Common myeloid progenitor, CD34-positive (primary cell): Measurements from ENCODE around the gene COL4A3.
A peak's percentile ranks its signal among the peaks of the same experiment; 100 is the strongest.

ENCODE experiments used
- CTCF ChIA-PET: fragments of 350-600 bp; sonication (Branson Sonifier 250); formaldehyde crosslinking; loops from one replicate; lab custom pipeline; 2021; ENCODE audit warnings: antibody characterized with exemption; lab: Charles Lee
- POLR2A ChIA-PET: fragments of 350-600 bp; sonication (Branson Sonifier 250); formaldehyde crosslinking; loops from one replicate; lab custom pipeline; 2021; ENCODE audit warnings: antibody characterized with exemption; lab: Charles Lee
- DNase-seq, 3 donors: peaks; one replicate each; pipeline versions ENCODE4 v3.0.0 to v3.0.0-alpha.2; 2013
- H3K27ac ChIP-seq, 2 experiments: 1 replicate in 1 of 2; 2 replicates in 1 of 2; pipeline ENCODE4 v1.7.0; 2013; ENCODE audit warnings: inconsistent platforms in 2 of 2, low read length in 2 of 2, mild to moderate bottlenecking in 2 of 2, low read depth in 1 of 2, moderate library complexity in 1 of 2; ENCODE audit not compliant: severe bottlenecking in 2 of 2, insufficient read depth in 1 of 2, poor library complexity in 1 of 2
- H3K27me3 ChIP-seq, 5 experiments: replicated peaks in 2 of 5; 1 replicate in 3 of 5; 2 replicates in 2 of 5; pipeline versions ENCODE4 v1.6.1 to v1.7.0; 2013; ENCODE audit warnings: low read length in 4 of 5, mild to moderate bottlenecking in 2 of 5, moderate library complexity in 2 of 5, inconsistent platforms in 1 of 5; ENCODE audit not compliant: insufficient read depth in 5 of 5, control insufficient read depth in 4 of 5
- H3K36me3 ChIP-seq, 4 experiments: 1 replicate in 2 of 4; 2 replicates in 2 of 4; pipeline versions ENCODE4 v1.6.1 to v1.7.0; 2013; ENCODE audit warnings: low read length in 3 of 4, control low read depth in 1 of 4, mild to moderate bottlenecking in 1 of 4; ENCODE audit not compliant: control insufficient read depth in 4 of 4, insufficient read depth in 4 of 4
- H3K4me1 ChIP-seq, 4 experiments: 1 replicate in 3 of 4; 2 replicates in 1 of 4; pipeline versions ENCODE4 v1.6.1 to v1.7.1; 2013; ENCODE audit warnings: low read length in 3 of 4, mild to moderate bottlenecking in 3 of 4, control low read depth in 1 of 4, inconsistent platforms in 1 of 4, moderate library complexity in 1 of 4; ENCODE audit not compliant: control insufficient read depth in 4 of 4, insufficient read depth in 4 of 4; ENCODE audit errors: control extremely low read depth in 1 of 4
- H3K4me3 ChIP-seq, 7 experiments: 1 replicate in 4 of 7; 2 replicates in 3 of 7; pipeline versions ENCODE4 v1.5.1 to v1.7.0; 2013; ENCODE audit warnings: mild to moderate bottlenecking in 7 of 7, low read length in 6 of 7, moderate library complexity in 6 of 7, inconsistent platforms in 2 of 7, low read depth in 2 of 7, control low read depth in 1 of 7; ENCODE audit not compliant: insufficient read depth in 4 of 7, control insufficient read depth in 1 of 7; ENCODE audit errors: extremely low read depth in 1 of 7
- H3K9me3 ChIP-seq, 5 experiments: 1 replicate in 4 of 5; 2 replicates in 1 of 5; pipeline versions ENCODE4 v1.6.1 to v1.7.1; 2013; ENCODE audit warnings: low read length in 4 of 5, mild to moderate bottlenecking in 2 of 5, inconsistent platforms in 1 of 5, low read depth in 1 of 5, moderate library complexity in 1 of 5; ENCODE audit not compliant: control insufficient read depth in 4 of 5, insufficient read depth in 2 of 5; ENCODE audit errors: control extremely low read depth in 1 of 5
- WGBS: methylation state at CpG from one replicate; pipeline ENCODE4 v1.1.5; 2013; ENCODE audit not compliant: insufficient coverage; 5-methylcytosine and 5-hydroxymethylcytosine counted together

The COL4A3 gene

GRCh38 chr2:227317834-227318233, 153.4 kb downstream of the COL4A3 start:
- H3K4me1 ChIP-seq = no peaks in the 10 kb centered on the region
- ChIA-PET CTCF (no interaction called here), POLR2A (no interaction called here)
- no peak overlapping the region for H3K27ac ChIP-seq
- WGBS = 100% methylated on average over 1 of the region's 2 CpGs
- H3K27me3 ChIP-seq = no peaks in the 10 kb centered on the region
- peaks cover 0 to 5% (median 2%) of the 10 kb centered on the region in 5 experiments for H3K9me3 ChIP-seq
- no peak overlapping the region for H3K4me3 ChIP-seq
- no peak for DNase-seq
- H3K36me3 ChIP-seq = no peaks in the 10 kb centered on the region

GRCh38 chr2:227320305-227321094, 156.1 kb downstream of the COL4A3 start:
- Histone ChIP-seq H3K27me3 (no peaks in the 10 kb centered on the region), H3K36me3 (no peaks in the 10 kb centered on the region), H3K9me3 (peaks cover 0 to 5% (median 2%) of the 10 kb centered on the region in 5 experiments), H3K27ac (no peak overlapping the region), H3K4me3 (no peak overlapping the region), H3K4me1 (peaks cover 0 to 10% (median 6%) of the 10 kb centered on the region in 4 experiments)
- peak in 1 of 3 donors; percentile 4 for DNase-seq
- CTCF ChIA-PET = interaction anchor here (1.0 kb wide), 2 partner anchors 9 to 87 kb away, joined by 3 read pairs; no protein-coding TSS in a partner anchor
- POLR2A ChIA-PET = no interaction called here
- 95% methylated on average over 23 of the region's 33 CpGs for WGBS

GRCh38 chr2:227322530-227323205, 158.2 kb downstream of the COL4A3 start:
- CTCF ChIA-PET = no interaction called here

GRCh38 chr2:227323818-227324217, 159.4 kb downstream of the COL4A3 start:
- no peak for DNase-seq
- no peak overlapping the region for H3K27ac ChIP-seq
- CTCF ChIA-PET = no interaction called here
- WGBS = 93% methylated on average over 3 of the region's 4 CpGs
- H3K9me3 ChIP-seq = peaks cover 0 to 5% (median 0%) of the 10 kb centered on the region in 5 experiments
- H3K27me3 ChIP-seq = no peaks in the 10 kb centered on the region
- H3K4me3 ChIP-seq = no peak overlapping the region
- H3K36me3 ChIP-seq = peaks cover 0 to 4% (median 2%) of the 10 kb centered on the region in 4 experiments
- peaks cover 0 to 27% (median 15%) of the 10 kb centered on the region in 4 experiments for H3K4me1 ChIP-seq
- POLR2A ChIA-PET = no interaction called here

More at GRCh38 chr2:227322530-227323205, 158.2 kb downstream of the COL4A3 start:
- DNase-seq = peak; percentile 22 to 57 (median 42)
- Histone ChIP-seq H3K27ac (no peak overlapping the region), H3K4me1 (peaks cover 0 to 27% (median 15%) of the 10 kb centered on the region in 4 experiments), H3K4me3 (no peak overlapping the region), H3K9me3 (peaks cover 0 to 5% (median 2%) of the 10 kb centered on the region in 5 experiments), H3K27me3 (no peaks in the 10 kb centered on the region), H3K36me3 (no peaks in the 10 kb centered on the region)
- 88% methylated on average over 5 of the region's 5 CpGs for WGBS
- POLR2A ChIA-PET = no interaction called here

GRCh38 chr2:227324642-227324994, 160.2 kb downstream of the COL4A3 start:
- ChIA-PET POLR2A (no interaction called here), CTCF (no interaction called here)
- Histone ChIP-seq H3K36me3 (peaks cover 0 to 8% (median 3%) of the 10 kb centered on the region in 4 experiments), H3K4me3 (peak overlapping the region; percentile 9 to 97 (median 82)), H3K27me3 (no peaks in the 10 kb centered on the region), H3K9me3 (peaks cover 0 to 5% (median 0%) of the 10 kb centered on the region in 5 experiments), H3K27ac (peak overlapping the region in 1 of 2 experiments; percentile 89), H3K4me1 (peaks cover 0 to 27% (median 15%) of the 10 kb centered on the region in 4 experiments)
- DNase-seq = no peak
- WGBS = 28% methylated on average over 2 of the region's 6 CpGs

- Histone ChIP-seq H3K4me1 (peaks cover 0 to 27% (median 15%) of the 10 kb centered on the region in 4 experiments), H3K9me3 (peaks cover 0 to 5% (median 0%) of the 10 kb centered on the region in 5 experiments), H3K27me3 (no peaks in the 10 kb centered on the region), H3K27ac (peak within 1 kb of the TSS; percentile 78 to 89), H3K36me3 (peaks cover 0 to 8% (median 3%) of the 10 kb centered on the region in 4 experiments), H3K4me3 (peak within 1 kb of the TSS; percentile 79 to 97 (median 86))
- CTCF ChIA-PET = interaction anchor here (0.8 to 1.7 kb wide), 3 partner anchors 11 to 146 kb away, joined by 3 to 4 read pairs (median 3); partner anchors contain the start of gene AGFG1
- POLR2A ChIA-PET = no interaction called here
- peak; percentile 94 to 98 (median 97) for DNase-seq
- WGBS = under 1% methylated on average over 62 of the region's 67 CpGs
Measured at GRCh38 chr2:227324995-227325838, 160.8 kb downstream of the COL4A3 start, which contains the start of gene MFF. Gene MFF, plus strand, starts transcription at chr2:227325251. Its CDS starts 5,415 bp downstream, at chr2:227330666.
